Neural cell (in vitro differentiated cells): ENCODE results near the gene SUGCT. TPM values are rescaled to one million over a fixed set of nuclear protein-coding genes. Genes with fewer than 3 reads are reported as not detected.

ENCODE experiments used
- H2AFZ ChIP-seq: fragments of 200-600, 300-800 bp; sonication (generic), shearing (Covaris generic); 2 replicates; pipeline ENCODE4 v1.6.0; 2014; ENCODE audit warnings: low read depth, mild to moderate bottlenecking, antibody characterized with exemption, low read length, moderate library complexity
- H3F3A ChIP-seq: fragments of 200-600 bp; shearing (Covaris generic); 2 replicates; pipeline ENCODE4 v1.6.1; 2016; ENCODE audit warnings: mild to moderate bottlenecking, moderate library complexity, mixed read lengths, antibody characterized with exemption, low read length; ENCODE audit not compliant: insufficient read depth, poor library complexity, severe bottlenecking
- H3K27ac ChIP-seq: fragments of 200-600, 300-800 bp; sonication (generic), shearing (Covaris generic); 2 replicates; pipeline ENCODE4 v1.5.1; 2014; ENCODE audit warnings: mild to moderate bottlenecking, low read length, moderate library complexity
- H3K27me3 ChIP-seq: fragments of 300-800, 200-600 bp; sonication (generic), shearing (Covaris generic); 2 replicates; pipeline ENCODE4 v1.6.0; 2014; ENCODE audit warnings: mild to moderate bottlenecking, low read depth, low read length, moderate library complexity; ENCODE audit not compliant: insufficient read depth
- H3K36me3 ChIP-seq: fragments of 300-800, 200-600 bp; sonication (generic), shearing (Covaris generic); 2 replicates; pipeline ENCODE4 v1.5.1; 2014; ENCODE audit warnings: mild to moderate bottlenecking, antibody characterized with exemption, low read length, moderate library complexity; ENCODE audit not compliant: insufficient read depth
- H3K4me2 ChIP-seq: fragments of 300-800, 200-600 bp; sonication (generic), shearing (Covaris generic); 2 replicates; pipeline ENCODE4 v1.6.0; 2014; ENCODE audit warnings: mild to moderate bottlenecking, low read length
- H3K4me3 ChIP-seq: fragments of 300-800, 200-600 bp; sonication (generic), shearing (Covaris generic); 2 replicates; pipeline ENCODE4 v1.5.1; 2014; ENCODE audit warnings: mild to moderate bottlenecking, low read length, moderate library complexity
- H3K79me2 ChIP-seq: fragments of 200-600 bp; shearing (Covaris generic); replicated peaks from 2 replicates; pipeline ENCODE4 v1.6.0; 2014; ENCODE audit warnings: mild to moderate bottlenecking, low read length, moderate library complexity; ENCODE audit not compliant: insufficient read depth
- H3K9ac ChIP-seq: fragments of 300-800, 200-600 bp; sonication (generic), shearing (Covaris generic); 2 replicates; pipeline ENCODE4 v1.6.1; 2016; ENCODE audit warnings: mild to moderate bottlenecking, low read length, mixed read lengths
- H3K9me2 ChIP-seq: fragments of 200-600 bp; shearing (Covaris generic); 2 replicates; pipeline ENCODE4 v1.6.1; 2016; ENCODE audit warnings: mild to moderate bottlenecking, low read length, mixed read lengths; ENCODE audit not compliant: insufficient read depth
- H3K9me3 ChIP-seq: fragments of 200-600, 300-800 bp; sonication (generic), shearing (Covaris generic); 2 replicates; pipeline ENCODE4 v1.6.1; 2016; ENCODE audit warnings: mild to moderate bottlenecking, mixed run types, low read length, moderate library complexity, mixed read lengths
- H4K20me1 ChIP-seq: fragments of 200-600 bp; shearing (Covaris generic); 2 replicates; pipeline ENCODE4 v1.6.1; 2016; ENCODE audit warnings: mild to moderate bottlenecking, mixed run types; ENCODE audit not compliant: insufficient read depth
- EP300 ChIP-seq: fragments of 450-650 bp; conservative IDR thresholded peaks from 2 replicates; pipeline ENCODE4 v1.6.1; 2014; ENCODE audit warnings: antibody characterized with exemption, mild to moderate bottlenecking, moderate library complexity; ENCODE audit not compliant: poor library complexity, severe bottlenecking
- EZH2 ChIP-seq: fragments of 200-600, 300-800 bp; shearing (Covaris generic), sonication (generic); IDR thresholded peaks from 2 replicates; pipeline ENCODE4 v1.6.1; 2014; ENCODE audit warnings: antibody characterized with exemption, low read length, borderline replicate concordance, mild to moderate bottlenecking; ENCODE audit not compliant: insufficient read depth, poor library complexity, severe bottlenecking
- MXI1 ChIP-seq: fragments of 450-650 bp; conservative IDR thresholded peaks from 2 replicates; pipeline ENCODE4 v1.6.1; 2014; ENCODE audit warnings: antibody characterized with exemption, mild to moderate bottlenecking; ENCODE audit not compliant: poor library complexity, severe bottlenecking
- POLR2AphosphoS5 ChIP-seq: IDR thresholded peaks from 2 replicates; pipeline ENCODE4 v1.6.1; 2012
- RAD21 ChIP-seq: fragments of 450-650 bp; conservative IDR thresholded peaks from 2 replicates; pipeline ENCODE4 v1.6.1; 2014; ENCODE audit warnings: antibody characterized with exemption, mild to moderate bottlenecking, moderate library complexity
- SMC3 ChIP-seq: fragments of 450-650 bp; conservative IDR thresholded peaks from 2 replicates; pipeline ENCODE4 v1.6.1; 2014; ENCODE audit warnings: antibody characterized with exemption, mild to moderate bottlenecking, moderate library complexity; ENCODE audit not compliant: poor library complexity
- TAF1 ChIP-seq: IDR thresholded peaks from 2 replicates; pipeline ENCODE4 v1.6.1; 2012; ENCODE audit warnings: low read depth
- polyA plus RNA-seq: library from polyadenylated mRNA; depleted of rRNA; stranded (reverse); fragments of >200 nt; gene quantifications from 2 replicates; pipeline ENCODE4 v1.2.3, GENCODE V29; 2014
- TF ChIP-seq, protein P1 (sequence below): IDR thresholded peaks from 2 replicates; pipeline ENCODE4 v1.6.1; 2012; ENCODE audit warnings: borderline replicate concordance
- TF ChIP-seq, protein P2 (sequence below): fragments of 450-650 bp; IDR thresholded peaks from 2 replicates; pipeline ENCODE4 v1.5.1; 2014; ENCODE audit warnings: antibody characterized with exemption, mild to moderate bottlenecking, moderate library complexity; ENCODE audit not compliant: poor library complexity, severe bottlenecking

SUGCT gene
- polyA plus RNA-seq, 1 donor from 2014 or later = not detected

DNA sequence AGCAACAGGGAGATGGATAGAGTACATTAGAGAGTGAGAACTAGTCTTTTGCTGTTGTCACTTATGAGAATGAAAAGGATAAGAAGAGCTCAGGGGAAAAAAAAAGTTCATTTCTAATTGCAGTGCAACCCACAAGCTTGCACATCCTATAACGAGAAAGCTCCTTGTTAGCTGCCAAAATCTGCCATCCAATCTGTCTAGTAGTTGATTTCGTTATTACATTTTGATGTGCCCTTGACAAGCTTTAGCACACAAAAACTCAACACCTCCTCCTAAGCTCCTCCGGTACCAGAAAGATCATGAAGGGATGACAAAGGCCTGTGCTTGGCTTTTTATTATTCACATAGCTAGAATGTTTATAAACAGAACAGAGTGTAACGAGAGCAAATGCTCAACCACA, 519.4 kb downstream of the SUGCT start:
- no peak overlapping the region for H3K9ac ChIP-seq
- no peaks in the 10 kb centered on the region for H3K36me3 ChIP-seq
- H4K20me1 ChIP-seq = no peaks in the 10 kb centered on the region
- no peaks in the 10 kb centered on the region for H3K27me3 ChIP-seq
- H3K79me2 ChIP-seq = no peaks in the 10 kb centered on the region
- H3K9me2 ChIP-seq = no peaks in the 10 kb centered on the region
- no peaks in the 10 kb centered on the region for H3K9me3 ChIP-seq
- H3K4me3 ChIP-seq = no peak overlapping the region
- no peak for TF ChIP-seq TAF1
- TF ChIP-seq SMC3 = no peak
- TF ChIP-seq RAD21 = no peak
- TF ChIP-seq EZH2 = no peak
- no peak for TF ChIP-seq POLR2AphosphoS5
- TF ChIP-seq, protein P1, sequence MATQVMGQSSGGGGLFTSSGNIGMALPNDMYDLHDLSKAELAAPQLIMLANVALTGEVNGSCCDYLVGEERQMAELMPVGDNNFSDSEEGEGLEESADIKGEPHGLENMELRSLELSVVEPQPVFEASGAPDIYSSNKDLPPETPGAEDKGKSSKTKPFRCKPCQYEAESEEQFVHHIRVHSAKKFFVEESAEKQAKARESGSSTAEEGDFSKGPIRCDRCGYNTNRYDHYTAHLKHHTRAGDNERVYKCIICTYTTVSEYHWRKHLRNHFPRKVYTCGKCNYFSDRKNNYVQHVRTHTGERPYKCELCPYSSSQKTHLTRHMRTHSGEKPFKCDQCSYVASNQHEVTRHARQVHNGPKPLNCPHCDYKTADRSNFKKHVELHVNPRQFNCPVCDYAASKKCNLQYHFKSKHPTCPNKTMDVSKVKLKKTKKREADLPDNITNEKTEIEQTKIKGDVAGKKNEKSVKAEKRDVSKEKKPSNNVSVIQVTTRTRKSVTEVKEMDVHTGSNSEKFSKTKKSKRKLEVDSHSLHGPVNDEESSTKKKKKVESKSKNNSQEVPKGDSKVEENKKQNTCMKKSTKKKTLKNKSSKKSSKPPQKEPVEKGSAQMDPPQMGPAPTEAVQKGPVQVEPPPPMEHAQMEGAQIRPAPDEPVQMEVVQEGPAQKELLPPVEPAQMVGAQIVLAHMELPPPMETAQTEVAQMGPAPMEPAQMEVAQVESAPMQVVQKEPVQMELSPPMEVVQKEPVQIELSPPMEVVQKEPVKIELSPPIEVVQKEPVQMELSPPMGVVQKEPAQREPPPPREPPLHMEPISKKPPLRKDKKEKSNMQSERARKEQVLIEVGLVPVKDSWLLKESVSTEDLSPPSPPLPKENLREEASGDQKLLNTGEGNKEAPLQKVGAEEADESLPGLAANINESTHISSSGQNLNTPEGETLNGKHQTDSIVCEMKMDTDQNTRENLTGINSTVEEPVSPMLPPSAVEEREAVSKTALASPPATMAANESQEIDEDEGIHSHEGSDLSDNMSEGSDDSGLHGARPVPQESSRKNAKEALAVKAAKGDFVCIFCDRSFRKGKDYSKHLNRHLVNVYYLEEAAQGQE = no peak
- no peak for TF ChIP-seq EP300
- TF ChIP-seq MXI1 = no peak
- TF ChIP-seq, protein P2, sequence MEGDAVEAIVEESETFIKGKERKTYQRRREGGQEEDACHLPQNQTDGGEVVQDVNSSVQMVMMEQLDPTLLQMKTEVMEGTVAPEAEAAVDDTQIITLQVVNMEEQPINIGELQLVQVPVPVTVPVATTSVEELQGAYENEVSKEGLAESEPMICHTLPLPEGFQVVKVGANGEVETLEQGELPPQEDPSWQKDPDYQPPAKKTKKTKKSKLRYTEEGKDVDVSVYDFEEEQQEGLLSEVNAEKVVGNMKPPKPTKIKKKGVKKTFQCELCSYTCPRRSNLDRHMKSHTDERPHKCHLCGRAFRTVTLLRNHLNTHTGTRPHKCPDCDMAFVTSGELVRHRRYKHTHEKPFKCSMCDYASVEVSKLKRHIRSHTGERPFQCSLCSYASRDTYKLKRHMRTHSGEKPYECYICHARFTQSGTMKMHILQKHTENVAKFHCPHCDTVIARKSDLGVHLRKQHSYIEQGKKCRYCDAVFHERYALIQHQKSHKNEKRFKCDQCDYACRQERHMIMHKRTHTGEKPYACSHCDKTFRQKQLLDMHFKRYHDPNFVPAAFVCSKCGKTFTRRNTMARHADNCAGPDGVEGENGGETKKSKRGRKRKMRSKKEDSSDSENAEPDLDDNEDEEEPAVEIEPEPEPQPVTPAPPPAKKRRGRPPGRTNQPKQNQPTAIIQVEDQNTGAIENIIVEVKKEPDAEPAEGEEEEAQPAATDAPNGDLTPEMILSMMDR = no peak
- H3K4me2 ChIP-seq = no peak overlapping the region
- no peak overlapping the region for H3K27ac ChIP-seq
- no peak overlapping the region for H2AFZ ChIP-seq
- H3F3A ChIP-seq = no peaks in the 10 kb centered on the region

DNA sequence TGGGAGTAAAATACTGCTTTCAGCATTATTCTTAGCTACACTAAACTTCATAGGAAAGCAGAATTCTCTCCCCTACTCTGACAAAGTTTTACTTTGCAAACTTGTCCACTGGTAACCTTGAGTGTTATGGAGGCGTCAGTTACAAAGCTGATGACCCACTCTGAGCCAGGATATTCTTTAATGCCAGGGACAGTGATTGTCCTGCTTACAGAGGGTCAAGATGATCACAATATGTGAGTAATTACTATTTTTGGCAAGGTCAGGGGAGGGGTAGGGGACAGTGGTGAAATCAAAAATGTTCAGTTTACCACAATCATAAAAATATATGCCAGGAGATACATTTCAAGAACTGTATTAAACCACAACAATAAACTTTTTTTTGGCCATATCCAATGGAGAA, 520.6 kb downstream of the SUGCT start:
- Histone ChIP-seq H4K20me1 (no peaks in the 10 kb centered on the region), H3F3A (no peaks in the 10 kb centered on the region), H3K9me3 (no peaks in the 10 kb centered on the region), H3K4me3 (no peak overlapping the region), H3K27ac (no peak overlapping the region), H3K4me2 (no peak overlapping the region), H3K36me3 (no peaks in the 10 kb centered on the region), H3K9ac (no peak overlapping the region), H3K27me3 (no peaks in the 10 kb centered on the region), H2AFZ (no peak overlapping the region), H3K9me2 (no peaks in the 10 kb centered on the region), H3K79me2 (no peaks in the 10 kb centered on the region)
- TF ChIP-seq TAF1 = no peak
- TF ChIP-seq, protein P1 = no peak
- TF ChIP-seq, protein P2 = no peak
- no peak for TF ChIP-seq EZH2
- TF ChIP-seq RAD21 = no peak
- no peak for TF ChIP-seq EP300
- no peak for TF ChIP-seq SMC3
- no peak for TF ChIP-seq POLR2AphosphoS5
- TF ChIP-seq MXI1 = no peak
